Neuronal stem cell (in vitro differentiated cells): ENCODE data around the gene PTPN4.

Experiments
- DNase-seq: peaks from one replicate; pipeline ENCODE4 v3.0.0-alpha.2; 2013; ENCODE audit warnings: low spot score
- H2AFZ ChIP-seq: one replicate; pipeline ENCODE4 v1.6.1; 2013; ENCODE audit warnings: mild to moderate bottlenecking, low read length, inconsistent platforms
- H2AK5ac ChIP-seq: 2 replicates; pipeline ENCODE4 v1.6.1; 2013; ENCODE audit warnings: low read depth, mild to moderate bottlenecking, inconsistent platforms, low read length, moderate library complexity, mixed read lengths
- H2BK120ac ChIP-seq: 2 replicates; pipeline ENCODE4 v1.6.1; 2013; ENCODE audit warnings: low read depth, mild to moderate bottlenecking, inconsistent platforms, low read length, moderate library complexity, mixed read lengths
- H2BK12ac ChIP-seq: one replicate; pipeline ENCODE4 v1.6.1; 2013; ENCODE audit warnings: low read length, inconsistent platforms
- H2BK15ac ChIP-seq: 2 replicates; pipeline ENCODE4 v1.6.1; 2013; ENCODE audit warnings: mild to moderate bottlenecking, low read length, inconsistent platforms, mixed read lengths
- H2BK5ac ChIP-seq: one replicate; pipeline ENCODE4 v1.6.1; 2013; ENCODE audit warnings: inconsistent platforms, mild to moderate bottlenecking, low read length, moderate library complexity
- H3K14ac ChIP-seq: one replicate; pipeline ENCODE4 v1.6.1; 2013; ENCODE audit warnings: low read length, inconsistent platforms
- H3K18ac ChIP-seq: 2 replicates; pipeline ENCODE4 v1.6.1; 2013; ENCODE audit warnings: low read length, inconsistent platforms
- H3K23ac ChIP-seq: 2 replicates; pipeline ENCODE4 v1.6.1; 2013; ENCODE audit warnings: low read depth, mild to moderate bottlenecking, mixed read lengths, low read length, inconsistent platforms; ENCODE audit not compliant: poor library complexity
- H3K27ac ChIP-seq: replicated peaks from 3 replicates; pipeline ENCODE4 v1.5.1; 2013; ENCODE audit warnings: low read length, inconsistent platforms
- H3K27me3 ChIP-seq, 3 experiments: 2 replicates each; pipeline ENCODE4 v1.6.1; 2013; ENCODE audit warnings: low read length in 3 of 3, mild to moderate bottlenecking in 2 of 3, inconsistent platforms in 1 of 3, low read depth in 1 of 3, mixed read lengths in 1 of 3, moderate library complexity in 1 of 3; ENCODE audit not compliant: control insufficient read depth in 3 of 3, insufficient read depth in 3 of 3
- H3K36me3 ChIP-seq, 2 donors: replicated peaks in 1 of 2; 2 replicates each; pipeline ENCODE4 v1.6.1; 2013; ENCODE audit warnings: low read length in 2 of 2; ENCODE audit not compliant: control insufficient read depth in 2 of 2, insufficient read depth in 2 of 2
- H3K4ac ChIP-seq: 2 replicates; pipeline ENCODE4 v1.6.1; 2013; ENCODE audit warnings: inconsistent platforms, mild to moderate bottlenecking, low read length, moderate library complexity
- H3K4me1 ChIP-seq, 2 donors: 1 replicate in 1 of 2; 2 replicates in 1 of 2; pipeline ENCODE4 v1.6.1; 2013; ENCODE audit warnings: low read length in 2 of 2, low read depth in 1 of 2; ENCODE audit not compliant: control insufficient read depth in 2 of 2, insufficient read depth in 1 of 2
- H3K4me2 ChIP-seq: one replicate; pipeline ENCODE4 v1.6.1; 2013; ENCODE audit warnings: mild to moderate bottlenecking, low read length, inconsistent platforms; ENCODE audit not compliant: insufficient read depth, poor library complexity, severe bottlenecking
- H3K4me3 ChIP-seq, 2 donors: 2 replicates each; pipeline ENCODE4 v1.5.1; 2013; ENCODE audit warnings: low read length in 2 of 2, mild to moderate bottlenecking in 2 of 2, inconsistent platforms in 1 of 2, moderate library complexity in 1 of 2
- H3K79me1 ChIP-seq: one replicate; pipeline ENCODE4 v1.6.1; 2013; ENCODE audit warnings: low read depth, mild to moderate bottlenecking, inconsistent platforms, low read length, moderate library complexity
- H3K9ac ChIP-seq: one replicate; pipeline ENCODE4 v1.6.1; 2013; ENCODE audit warnings: mild to moderate bottlenecking, low read depth, low read length, inconsistent platforms; ENCODE audit not compliant: poor library complexity
- H3K9me3 ChIP-seq, 2 donors: replicated peaks in 1 of 2; 2 replicates each; pipeline versions ENCODE3 to v1.6.1; 2013; ENCODE audit warnings: low read length in 2 of 2, mild to moderate bottlenecking in 2 of 2, inconsistent platforms in 1 of 2, low read depth in 1 of 2, mixed read lengths in 1 of 2, moderate library complexity in 1 of 2; ENCODE audit not compliant: control insufficient read depth in 2 of 2, insufficient read depth in 1 of 2
- H4K8ac ChIP-seq: one replicate; pipeline ENCODE4 v1.6.1; 2013; ENCODE audit warnings: low read depth, mild to moderate bottlenecking, inconsistent platforms, low read length, moderate library complexity
- H4K91ac ChIP-seq: one replicate; pipeline ENCODE4 v1.6.1; 2013; ENCODE audit warnings: low read length, low read depth, mild to moderate bottlenecking, inconsistent platforms; ENCODE audit not compliant: poor library complexity
- WGBS, 2 donors: extraction: QIAGEN DNeasy Blood & Tissue Kit; methylation state at CpG; one replicate each; pipeline ENCODE4 v1.1.7; 2013; ENCODE audit warnings: missing lambda C conversion rate in 2 of 2, mixed read lengths in 1 of 2; ENCODE audit not compliant: insufficient read length in 2 of 2, insufficient replicate concordance in 1 of 2; ENCODE audit errors: extremely low coverage in 2 of 2; 5-methylcytosine and 5-hydroxymethylcytosine counted together

Gene PTPN4

DNA sequence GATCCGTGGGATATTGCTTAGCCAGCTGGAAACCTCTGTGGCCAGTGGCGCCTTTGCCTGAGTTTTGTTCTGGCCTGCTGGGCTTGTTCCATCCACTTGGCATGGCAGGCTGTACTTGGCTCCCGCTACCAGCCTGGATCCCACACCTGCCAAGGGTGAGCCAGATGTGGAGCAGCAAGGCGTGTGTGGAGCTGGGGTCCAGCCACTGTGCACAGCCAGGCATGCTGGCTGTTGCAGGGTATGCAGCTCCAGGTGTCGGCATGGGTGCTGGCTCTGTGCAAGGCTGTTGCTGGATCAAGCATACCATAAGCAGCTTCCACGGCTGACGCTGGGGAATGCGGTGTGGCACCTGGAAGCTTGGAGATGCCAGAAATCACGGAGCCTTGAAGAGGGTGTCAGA, 34.5 kb downstream of the PTPN4 start:
- Histone ChIP-seq H3K4ac (peak overlapping the region; percentile 78), H3K14ac (no peak overlapping the region), H2BK120ac (no peak overlapping the region), H2BK15ac (no peak overlapping the region), H3K9me3 (peaks cover 6 to 41% of the 10 kb centered on the region in 2 donors), H3K79me1 (peaks cover 7% of the 10 kb centered on the region), H2AK5ac (no peak overlapping the region), H3K4me1 (peaks cover 0 to 5% of the 10 kb centered on the region in 2 donors), H2BK12ac (no peak overlapping the region), H3K9ac (peak overlapping the region; percentile 64), H3K27me3 (no peaks in the 10 kb centered on the region), H3K4me2 (no peak overlapping the region), H3K23ac (peak overlapping the region; percentile 97), H4K8ac (no peak overlapping the region), H2AFZ (no peak overlapping the region), H3K18ac (peak overlapping the region; percentile 83), H3K36me3 (peaks cover 0 to 8% of the 10 kb centered on the region in 2 donors), H3K27ac (no peak overlapping the region), H2BK5ac (no peak overlapping the region), H3K4me3 (peak overlapping the region in 1 of 2 donors; percentile 22), H4K91ac (no peak overlapping the region)
- WGBS, 2 donors, result no CpG with 5 or more reads among the region's 9 CpGs
- no peak for DNase-seq

DNA sequence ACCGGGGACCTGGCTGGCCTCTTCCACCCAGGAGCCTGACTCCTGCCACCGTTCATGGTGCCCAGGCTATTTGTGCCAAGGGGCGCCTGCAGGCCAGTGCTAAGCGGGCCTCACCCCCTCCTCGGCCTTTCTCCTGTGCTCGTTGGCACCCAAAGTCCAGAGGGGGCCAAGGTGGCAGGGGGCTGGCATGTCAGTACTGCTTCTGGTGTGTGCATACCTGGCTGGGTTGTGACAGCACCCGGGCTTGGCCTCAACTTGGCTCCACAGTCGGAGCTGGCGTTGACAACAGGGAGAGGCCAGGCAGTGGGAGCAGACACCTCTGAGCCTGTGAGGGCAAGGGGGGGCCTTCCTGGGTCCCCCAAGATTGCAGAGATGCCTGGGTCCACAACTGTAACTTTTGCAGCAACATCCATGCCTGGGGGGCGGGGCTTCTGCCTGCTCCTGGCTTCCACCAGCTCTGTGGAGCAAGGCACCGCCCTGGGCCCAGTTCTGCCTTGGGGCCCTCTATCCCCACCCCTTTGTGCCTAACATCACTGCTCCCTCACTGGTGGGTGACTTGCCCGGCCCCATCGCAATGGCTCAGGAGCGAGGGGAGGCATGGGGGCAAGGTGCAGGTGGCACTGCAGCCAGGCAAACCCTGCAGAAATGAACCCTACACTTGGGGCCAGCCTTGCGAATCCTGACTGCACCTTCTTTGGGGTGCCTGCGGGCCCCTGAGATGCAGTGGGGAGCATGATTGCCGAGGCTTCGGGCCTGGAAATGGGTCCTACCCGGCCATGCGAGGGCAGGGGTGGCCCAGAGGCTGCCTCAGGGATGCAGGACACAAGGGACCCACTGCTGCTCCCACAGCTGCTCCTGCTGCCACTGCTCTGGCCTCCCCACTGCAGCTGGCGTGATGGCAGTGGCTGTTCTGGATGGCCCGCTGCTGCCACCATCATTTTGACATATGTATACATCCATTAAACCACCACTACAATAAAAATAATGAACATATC, 35.9 kb downstream of the PTPN4 start:
- Histone ChIP-seq H2AK5ac (peak overlapping the region; percentile 63), H3K27me3 (no peaks in the 10 kb centered on the region), H3K4ac (peak overlapping the region; percentile 53), H3K23ac (no peak overlapping the region), H3K4me3 (no peak overlapping the region), H2BK15ac (no peak overlapping the region), H4K8ac (peak overlapping the region; percentile 29), H3K36me3 (peaks cover 0 to 8% of the 10 kb centered on the region in 2 donors), H3K18ac (peak overlapping the region; percentile 27), H3K4me2 (no peak overlapping the region), H3K79me1 (peaks cover 7% of the 10 kb centered on the region), H3K9me3 (peaks cover 6 to 35% of the 10 kb centered on the region in 2 donors), H3K9ac (peak overlapping the region; percentile 21), H3K14ac (peak overlapping the region; percentile 89), H2BK12ac (no peak overlapping the region), H4K91ac (no peak overlapping the region), H2BK5ac (peak overlapping the region; percentile 93), H3K4me1 (peaks cover 0 to 8% of the 10 kb centered on the region in 2 donors), H3K27ac (no peak overlapping the region), H2AFZ (no peak overlapping the region), H2BK120ac (no peak overlapping the region)
- DNase-seq, result no peak
- no CpG with 5 or more reads among the region's 22 CpGs for WGBS, 2 donors

DNA sequence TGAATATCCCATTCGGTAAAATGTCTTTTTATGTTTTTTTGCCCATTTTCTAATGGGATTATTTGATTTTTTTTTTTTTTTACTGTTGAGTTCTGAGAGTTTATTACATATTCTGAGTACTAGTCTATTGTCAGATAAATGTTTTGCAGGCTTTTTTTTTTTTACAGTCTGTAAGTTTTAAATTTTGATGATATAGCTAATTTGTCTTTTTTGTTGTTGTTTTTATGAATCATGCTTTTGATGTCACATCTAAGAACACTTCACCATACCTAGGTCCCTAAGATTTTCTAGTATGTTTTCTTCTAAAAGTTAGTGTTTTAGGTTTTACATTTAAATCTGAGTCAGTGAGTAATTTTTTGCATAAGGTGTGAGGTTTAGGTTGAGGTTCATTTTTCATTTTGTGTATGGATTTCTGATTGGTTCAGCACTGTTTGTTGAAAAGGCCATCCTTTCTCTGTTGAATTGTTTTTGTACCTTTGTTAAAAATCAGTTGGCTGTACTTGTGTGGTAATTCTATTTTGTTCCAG, 40.7 kb downstream of the PTPN4 start:
- H3K79me1 ChIP-seq, result peaks cover 2% of the 10 kb centered on the region
- H4K91ac ChIP-seq, result no peak overlapping the region
- H3K4me2 ChIP-seq, result no peak overlapping the region
- no CpG with 5 or more reads among the region's 1 CpG for WGBS, 2 donors
- no peak overlapping the region for H3K14ac ChIP-seq
- no peak overlapping the region for H3K4me3 ChIP-seq
- no peak overlapping the region for H3K4ac ChIP-seq
- no peak overlapping the region for H2BK12ac ChIP-seq
- no peak for DNase-seq
- H3K9me3 ChIP-seq, result peaks cover 1 to 4% of the 10 kb centered on the region in 2 donors
- H2BK5ac ChIP-seq, result no peak overlapping the region
- H4K8ac ChIP-seq, result no peak overlapping the region
- H2BK120ac ChIP-seq, result no peak overlapping the region
- no peak overlapping the region for H3K18ac ChIP-seq
- H2AK5ac ChIP-seq, result no peak overlapping the region
- no peak overlapping the region for H3K27ac ChIP-seq
- no peak overlapping the region for H2AFZ ChIP-seq
- H3K23ac ChIP-seq, result no peak overlapping the region
- H2BK15ac ChIP-seq, result no peak overlapping the region
- no peak overlapping the region for H3K9ac ChIP-seq
- no peaks in the 10 kb centered on the region for H3K27me3 ChIP-seq
- H3K36me3 ChIP-seq, result no peaks in the 10 kb centered on the region
- H3K4me1 ChIP-seq, result peaks cover 0 to 4% of the 10 kb centered on the region in 2 donors

DNA sequence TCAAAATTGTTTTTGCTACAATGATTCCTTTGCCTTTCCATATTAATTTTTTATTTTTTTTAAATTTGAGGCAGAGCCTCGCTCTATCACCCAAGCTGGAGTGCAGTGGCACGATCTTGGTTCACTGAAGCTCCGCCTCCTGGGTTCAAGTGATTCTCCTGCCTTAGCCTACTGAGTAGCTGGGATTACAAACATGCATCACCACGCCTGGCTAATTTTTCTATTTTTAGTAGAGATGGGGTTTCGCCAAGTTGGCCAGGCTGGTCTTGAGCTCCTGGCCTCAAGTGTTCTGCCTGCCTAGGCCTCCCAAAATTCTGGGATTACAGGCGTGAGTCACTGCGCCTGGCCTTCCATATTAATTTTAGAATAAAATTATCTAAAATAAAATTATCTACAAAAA, 41.3 kb downstream of the PTPN4 start:
- H4K91ac ChIP-seq, result no peak overlapping the region
- no peak overlapping the region for H2AFZ ChIP-seq
- no peak overlapping the region for H2BK5ac ChIP-seq
- H3K36me3 ChIP-seq, result no peaks in the 10 kb centered on the region
- no CpG with 5 or more reads among the region's 7 CpGs for WGBS, 2 donors
- H2AK5ac ChIP-seq, result no peak overlapping the region
- no peak overlapping the region for H2BK120ac ChIP-seq
- no peak overlapping the region for H3K4me2 ChIP-seq
- H3K79me1 ChIP-seq, result no peaks in the 10 kb centered on the region
- H4K8ac ChIP-seq, result peak overlapping the region; percentile 17
- no peak overlapping the region for H3K18ac ChIP-seq
- peaks cover 1 to 4% of the 10 kb centered on the region in 2 donors for H3K9me3 ChIP-seq
- H3K27me3 ChIP-seq, result no peaks in the 10 kb centered on the region
- no peak overlapping the region for H2BK15ac ChIP-seq
- no peak overlapping the region for H3K27ac ChIP-seq
- H3K9ac ChIP-seq, result no peak overlapping the region
- no peak overlapping the region for H3K4me3 ChIP-seq
- H3K14ac ChIP-seq, result no peak overlapping the region
- DNase-seq, result no peak
- H3K23ac ChIP-seq, result no peak overlapping the region
- H2BK12ac ChIP-seq, result no peak overlapping the region
- no peak overlapping the region for H3K4ac ChIP-seq
- H3K4me1 ChIP-seq, result peaks cover 0 to 4% of the 10 kb centered on the region in 2 donors
